Measurements from ENCODE around the gene TLR7.

The TLR7 gene

GRCh38 chrX:12891171-12891570 lies 24.3 kb downstream of the TLR7 start:
- DNase-seq (ENCODE audit: low read depth, low spot score): no peak

- DNase-seq (ENCODE audit: low read depth, low spot score): no peak
Observed at GRCh38 chrX:12891915-12892506, 25.1 kb downstream of the TLR7 start.

- no peak for DNase-seq (ENCODE audit: low read depth, low spot score)
Observed at GRCh38 chrX:12892716-12893115, 25.8 kb downstream of the TLR7 start.

GRCh38 chrX:12894074-12895030 lies 27.5 kb downstream of the TLR7 start:
- peak; percentile 2 for DNase-seq (ENCODE audit: low read depth, low spot score)

GRCh38 chrX:12895866-12896265 lies 29.0 kb downstream of the TLR7 start:
- no peak for DNase-seq (ENCODE audit: low read depth, low spot score)

- DNase-seq (ENCODE audit: low read depth, low spot score): no peak
Observed at GRCh38 chrX:12896935-12897334, 30.1 kb downstream of the TLR7 start.

- DNase-seq (ENCODE audit: low read depth, low spot score): no peak
Observed at GRCh38 chrX:12898073-12898472, 31.2 kb downstream of the TLR7 start.

- no peak for DNase-seq (ENCODE audit: low read depth, low spot score)
Observed at GRCh38 chrX:12899506-12899905, 32.6 kb downstream of the TLR7 start.

GRCh38 chrX:12901486-12901885 lies 34.6 kb downstream of the TLR7 start:
- DNase-seq (ENCODE audit: low read depth, low spot score): peak; percentile 35

- no peak for DNase-seq (ENCODE audit: low read depth, low spot score)
Observed at GRCh38 chrX:12903646-12904045, 36.8 kb downstream of the TLR7 start.

- DNase-seq (ENCODE audit: low read depth, low spot score): no peak
Observed at GRCh38 chrX:12906046-12906761, 39.3 kb downstream of the TLR7 start, which contains the start of gene TLR8. Gene TLR8 (plus strand): TSS chrX:12906620. CDS start chrX:12906707, 87 bp downstream.

- no peak for DNase-seq (ENCODE audit: low read depth, low spot score)
Observed at GRCh38 chrX:12910423-12911121, 43.7 kb downstream of the TLR7 start.

- DNase-seq (ENCODE audit: low read depth, low spot score): no peak
Observed at GRCh38 chrX:12911122-12911470, 44.2 kb downstream of the TLR7 start.

GRCh38 chrX:12912791-12913482 lies 46.1 kb downstream of the TLR7 start:
- DNase-seq (ENCODE audit: low read depth, low spot score): no peak

GRCh38 chrX:12917753-12918152 lies 50.9 kb downstream of the TLR7 start:
- DNase-seq (ENCODE audit: low read depth, low spot score): no peak

GRCh38 chrX:12919051-12919450 lies 52.2 kb downstream of the TLR7 start:
- no peak for DNase-seq (ENCODE audit: low read depth, low spot score)

- no peak for DNase-seq (ENCODE audit: low read depth, low spot score)
Observed at GRCh38 chrX:12919620-12920019, 52.7 kb downstream of the TLR7 start.

GRCh38 chrX:12920990-12921389 lies 54.1 kb downstream of the TLR7 start:
- no peak for DNase-seq (ENCODE audit: low read depth, low spot score)

GRCh38 chrX:12921886-12922598 lies 55.2 kb downstream of the TLR7 start:
- no peak for DNase-seq (ENCODE audit: low read depth, low spot score)

- no peak for DNase-seq (ENCODE audit: low read depth, low spot score)
Observed at GRCh38 chrX:12922599-12922919, 55.7 kb downstream of the TLR7 start.

- no peak for DNase-seq (ENCODE audit: low read depth, low spot score)
Observed at GRCh38 chrX:12929701-12930100, 62.8 kb downstream of the TLR7 start.
